OCI-LY7 (cell line): Measurements from ENCODE around the gene ZSCAN10.
A peak's percentile ranks its signal among the peaks of the same experiment; 100 is the strongest.

ENCODE experiments used
- EZH2phosphoT487 ChIP-seq: fragments of 200-600 bp; sonication (generic); IDR thresholded peaks from 2 replicates; pipeline ENCODE4 v1.6.1; 2018; ENCODE audit warnings: low read depth, borderline replicate concordance, mild to moderate bottlenecking, mixed run types, antibody characterized with exemption, low read length, moderate library complexity, mixed read lengths
- TF ChIP-seq, protein P1 (sequence below): fragments of 200-600 bp; sonication (generic); conservative IDR thresholded peaks from 2 replicates; pipeline ENCODE4 v1.5.1; 2014; ENCODE audit warnings: mild to moderate bottlenecking, antibody characterized with exemption, low read length, moderate library complexity, mixed read lengths

DNA sequence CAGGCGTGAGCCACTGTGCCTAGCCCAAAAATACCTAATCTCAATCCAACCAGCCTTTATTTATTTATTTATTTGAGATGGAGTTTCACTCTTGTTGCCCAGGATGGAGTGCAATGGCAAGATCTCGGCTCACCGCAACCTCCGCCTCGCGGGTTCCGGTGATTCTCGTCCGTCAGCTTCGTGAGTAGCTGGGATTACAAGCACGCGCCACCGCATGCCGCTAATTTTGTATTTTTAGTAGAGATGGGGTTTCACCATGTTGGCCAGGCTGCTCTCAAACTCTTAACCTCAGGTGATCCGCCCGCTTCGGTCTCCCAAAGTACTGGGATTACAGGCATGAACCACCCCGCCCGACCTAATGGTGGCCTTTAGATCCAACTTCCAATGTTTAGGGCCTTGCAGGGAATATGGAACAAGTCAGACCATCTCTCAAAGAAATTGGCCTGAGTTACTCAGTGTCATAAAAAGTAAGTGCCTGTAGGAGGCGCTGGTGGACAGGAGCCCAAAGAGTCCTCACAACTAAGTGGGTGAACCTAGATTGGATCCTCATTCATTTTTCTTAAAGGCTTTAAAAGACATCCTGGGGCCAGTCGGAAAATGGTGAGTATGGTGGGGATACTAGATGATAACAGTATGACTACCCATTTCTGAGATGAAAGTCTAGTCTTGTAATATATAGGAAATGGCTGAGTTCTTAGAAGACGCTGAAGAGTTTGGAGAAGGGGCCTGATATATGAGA lies 4.6 kb downstream of the ZSCAN10 start:
- TF ChIP-seq, protein P1, sequence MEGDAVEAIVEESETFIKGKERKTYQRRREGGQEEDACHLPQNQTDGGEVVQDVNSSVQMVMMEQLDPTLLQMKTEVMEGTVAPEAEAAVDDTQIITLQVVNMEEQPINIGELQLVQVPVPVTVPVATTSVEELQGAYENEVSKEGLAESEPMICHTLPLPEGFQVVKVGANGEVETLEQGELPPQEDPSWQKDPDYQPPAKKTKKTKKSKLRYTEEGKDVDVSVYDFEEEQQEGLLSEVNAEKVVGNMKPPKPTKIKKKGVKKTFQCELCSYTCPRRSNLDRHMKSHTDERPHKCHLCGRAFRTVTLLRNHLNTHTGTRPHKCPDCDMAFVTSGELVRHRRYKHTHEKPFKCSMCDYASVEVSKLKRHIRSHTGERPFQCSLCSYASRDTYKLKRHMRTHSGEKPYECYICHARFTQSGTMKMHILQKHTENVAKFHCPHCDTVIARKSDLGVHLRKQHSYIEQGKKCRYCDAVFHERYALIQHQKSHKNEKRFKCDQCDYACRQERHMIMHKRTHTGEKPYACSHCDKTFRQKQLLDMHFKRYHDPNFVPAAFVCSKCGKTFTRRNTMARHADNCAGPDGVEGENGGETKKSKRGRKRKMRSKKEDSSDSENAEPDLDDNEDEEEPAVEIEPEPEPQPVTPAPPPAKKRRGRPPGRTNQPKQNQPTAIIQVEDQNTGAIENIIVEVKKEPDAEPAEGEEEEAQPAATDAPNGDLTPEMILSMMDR, result peak; percentile 89
- TF ChIP-seq EZH2phosphoT487, result no peak
